Measurements from ENCODE around the gene FCER1G. TPM values are rescaled to one million over a fixed set of nuclear protein-coding genes. Genes with fewer than 3 reads are reported as not detected.
A peak's percentile ranks its signal among the peaks of the same experiment; 100 is the strongest.

FCER1G gene
- total and polyA plus RNA-seq, 2 of the 4 experiments (the other 2 are of a cell fraction) = 0.44 TPM; not detected in 1

- ChIA-PET CTCF (no interaction called here), POLR2A (ENCODE audit: unreplicated experiment) (no interaction called here)
- TF ChIP-seq RFX5 (IDR thresholded peaks at IDR 0.05; ENCODE audit: low read depth, low read length) (no peak), CHD1 (IDR thresholded peaks at IDR 0.05; ENCODE audit: low read depth, low read length) (no peak), RAD21 (IDR thresholded peaks at IDR 0.05; ENCODE audit: low read length) (no peak), BHLHE40 (IDR thresholded peaks at IDR 0.05; ENCODE audit: low read depth, low read length) (no peak), MAFK (IDR thresholded peaks at IDR 0.05; ENCODE audit: low read depth, low read length) (no peak), FOS (IDR thresholded peaks at IDR 0.05; ENCODE audit: low read depth, low read length) (no peak), POLR2A (IDR thresholded peaks at IDR 0.05; ENCODE audit: low read depth, low read length) (no peak), CTCF (conservative IDR thresholded peaks at IDR 0.05; ENCODE audit: low read depth, low read length) (no peak), RCOR1 (IDR thresholded peaks at IDR 0.05; ENCODE audit: insufficient replicate concordance, low read length) (no peak), USF2 (IDR thresholded peaks at IDR 0.05; ENCODE audit: low read depth, low read length) (no peak), MXI1 (IDR thresholded peaks at IDR 0.05; ENCODE audit: borderline replicate concordance, low read depth, low read length) (no peak), NFE2L2 (IDR thresholded peaks at IDR 0.05; ENCODE audit: low read depth, low read length) (no peak)
- H3K9ac ChIP-seq (ENCODE audit: low read depth, low read length) = no peak overlapping the region
- WGBS, 2 experiments (ENCODE audit: extremely low coverage in 2 of 2, insufficient read length in 1 of 2) = 88% methylated on average over 5 of the region's 11 CpGs; no CpG with 5 or more reads in 1 of the 2 experiments
- H2AFZ ChIP-seq (replicated peaks; ENCODE audit: low read length, poor library complexity) = no peak overlapping the region
- H3K27me3 ChIP-seq (ENCODE audit: control insufficient read depth, insufficient read depth, low read length) = no peaks in the 10 kb centered on the region
- peaks cover 17% of the 10 kb centered on the region for H3K4me1 ChIP-seq (ENCODE audit: control insufficient read depth, insufficient read depth, low read length)
- no peak overlapping the region for H3K4me3 ChIP-seq (ENCODE audit: insufficient read depth, low read depth, low read length)
- H3K14ac ChIP-seq (replicated peaks; ENCODE audit: low read depth, low read length) = no peak overlapping the region
- H2BK120ac ChIP-seq (ENCODE audit: low read depth, low read length) = peak overlapping the region; percentile 48; the same call in 1 of the 2 replicates
- peak overlapping the region; percentile 74; the same call in 1 of the 2 replicates for H3K27ac ChIP-seq (ENCODE audit: insufficient read depth, low read length)
- dilution Hi-C loops (cut with HindIII; ENCODE audit: low sequenced_read_pairs, unreplicated experiment) = no loop called here
- no TSS peak for BruUV-seq (replicated peaks)
- no peak overlapping the region for H3K56ac ChIP-seq (ENCODE audit: extremely low read depth, insufficient read depth, low read length)
- no peaks in the 10 kb centered on the region for H3K9me3 ChIP-seq (ENCODE audit: control insufficient read depth, insufficient read depth, low read length)
- no peak overlapping the region for H4K5ac ChIP-seq (ENCODE audit: low read depth, low read length)
- peak overlapping the region; percentile 71; the same call in 1 of the 2 replicates for H3K4ac ChIP-seq (ENCODE audit: low read depth, low read length)
- intact Hi-C loops (cut with micrococcal nuclease) = no loop called here
- H3K4me2 ChIP-seq (ENCODE audit: low read depth, low read length) = no peak overlapping the region
- no peak overlapping the region for H3K18ac ChIP-seq (ENCODE audit: low read depth, low read length)
- ATAC-seq (ENCODE audit: low read depth) (no peak), DNase-seq (no peak)
- H2BK15ac ChIP-seq (ENCODE audit: low read depth, low read length) = peak overlapping the region; percentile 56; the same call in 1 of the 3 replicates
- H3K23ac ChIP-seq (ENCODE audit: low read depth, low read length) = 0 out of 2 replicates have a peak overlapping the region, but pooled peaks have one; percentile 45
- H3K79me1 ChIP-seq (ENCODE audit: low read depth in 1 of 2, low read length in 2 of 2) = peaks cover 14 to 43% of the 10 kb centered on the region in 2 experiments
- H4K91ac ChIP-seq (ENCODE audit: insufficient read depth, low read depth, low read length) = no peak overlapping the region
- peaks cover 11% of the 10 kb centered on the region for H3K9me1 ChIP-seq (ENCODE audit: insufficient read depth, low read length)
- peaks cover 13% of the 10 kb centered on the region; the same call in 1 of the 2 replicates for H4K20me1 ChIP-seq (ENCODE audit: insufficient read depth, low read length)
- H2AK5ac ChIP-seq (ENCODE audit: low read depth, low read length) = peak overlapping the region; percentile 47
- no peak overlapping the region for H2AK9ac ChIP-seq (replicated peaks; ENCODE audit: low read depth, low read length, poor library complexity)
- H2BK5ac ChIP-seq (ENCODE audit: low read depth, low read length, poor library complexity, severe bottlenecking) = peak overlapping the region; percentile 49
- H2BK20ac ChIP-seq (ENCODE audit: low read depth, low read length) = peak overlapping the region; percentile 23; the same call in 1 of the 2 replicates
- peak overlapping the region in 1 of 2 experiments; percentile 58; a peak in 1 of 4 replicates for H4K8ac ChIP-seq (ENCODE audit: low read depth in 2 of 2, low read length in 2 of 2)
- in situ Hi-C loops (cut with MboI; ENCODE audit: low sequenced_read_pairs) = no loop called here
- peaks cover 46% of the 10 kb centered on the region for H3K36me3 ChIP-seq (ENCODE audit: control insufficient read depth, insufficient read depth, low read length)
Measured at GRCh38 chr1:161173711-161174110, 41.4 kb upstream of the FCER1G start.

Data from IMR-90 (cell line).